Measurements from ENCODE around the gene TTLL1. TPM values are rescaled to one million over a fixed set of nuclear protein-coding genes. Genes with fewer than 3 reads are reported as not detected.

The TTLL1 gene
- total and polyA plus RNA-seq, 2 donors from 2014 or later (not counting 2 experiments from before 2014, with no cell fraction given): 1.8 to 2.7 TPM

Other genes with a start within 250 kb of the TTLL1 start
- gene ARFGAP3, start 232.1 kb downstream of the TTLL1 start, total RNA-seq: 31.8 and 39.9 TPM in 2 replicates
- gene ARFGAP3, start 232.1 kb downstream of the TTLL1 start, polyA plus RNA-seq: 15.0 and 19.1 TPM in 2 replicates
- 38.5 and 41.4 TPM in 2 replicates for gene PACSIN2, start 74.2 kb downstream of the TTLL1 start, total RNA-seq
- gene PACSIN2, start 74.2 kb downstream of the TTLL1 start, polyA plus RNA-seq: 21.6 and 25.9 TPM in 2 replicates
- 7.4 and 11.8 TPM in 2 replicates for gene BIK, start 21.4 kb upstream of the TTLL1 start, total RNA-seq
- gene BIK, start 21.4 kb upstream of the TTLL1 start, polyA plus RNA-seq: 7.1 and 12.8 TPM in 2 replicates
- 15.9 and 16.7 TPM in 2 replicates for gene MCAT, start 54.0 kb upstream of the TTLL1 start, total RNA-seq
- 19.3 and 24.5 TPM in 2 replicates for gene MCAT, start 54.0 kb upstream of the TTLL1 start, polyA plus RNA-seq
- 364 and 470 TPM in 2 replicates for gene TSPO, start 62.2 kb upstream of the TTLL1 start, total RNA-seq
- 560 and 763 TPM in 2 replicates for gene TSPO, start 62.2 kb upstream of the TTLL1 start, polyA plus RNA-seq
- 70.2 and 72.5 TPM in 2 replicates for gene TTLL12, start 97.7 kb upstream of the TTLL1 start, total RNA-seq
- gene TTLL12, start 97.7 kb upstream of the TTLL1 start, polyA plus RNA-seq: 50.0 and 54.6 TPM in 2 replicates